Parathyroid adenoma (tissue), 2 donors: ENCODE measurements around the gene DDX10.

Source experiments
- H2AFZ ChIP-seq: fragments of 300-600 bp; sonication (generic); one replicate; pipeline ENCODE4 v1.7.0; 2017; ENCODE audit warnings: antibody characterized with exemption, mild to moderate bottlenecking
- H3K27ac ChIP-seq: fragments of 300-600 bp; sonication (generic); one replicate; pipeline ENCODE4 v1.7.0; 2017
- H3K27me3 ChIP-seq: fragments of 300-600 bp; sonication (generic); one replicate; pipeline ENCODE4 v1.7.0; 2017; ENCODE audit warnings: low read length; ENCODE audit not compliant: control insufficient read depth, insufficient read depth
- H3K36me3 ChIP-seq: fragments of 300-600 bp; sonication (generic); one replicate; pipeline ENCODE4 v1.7.0; 2017; ENCODE audit warnings: low read length; ENCODE audit not compliant: control insufficient read depth, insufficient read depth
- H3K4me1 ChIP-seq: fragments of 300-600 bp; sonication (generic); one replicate; pipeline ENCODE4 v1.7.0; 2017; ENCODE audit warnings: control low read depth
- H3K4me2 ChIP-seq: fragments of 300-600 bp; sonication (generic); one replicate; pipeline ENCODE4 v1.7.0; 2017; ENCODE audit warnings: low read length
- H3K4me3 ChIP-seq: fragments of 300-600 bp; sonication (generic); one replicate; pipeline ENCODE4 v1.7.0; 2017; ENCODE audit warnings: low read depth, low read length
- H3K79me2 ChIP-seq: fragments of 300-600 bp; sonication (generic); one replicate; pipeline ENCODE4 v1.7.0; 2017; ENCODE audit warnings: control low read depth
- H3K9ac ChIP-seq: fragments of 300-600 bp; sonication (generic); one replicate; pipeline ENCODE4 v1.7.0; 2017; ENCODE audit warnings: mild to moderate bottlenecking
- H3K9me3 ChIP-seq: fragments of 300-600 bp; sonication (generic); one replicate; pipeline ENCODE4 v1.7.0; 2017; ENCODE audit warnings: low read length; ENCODE audit not compliant: control insufficient read depth
- CTCF ChIP-seq: fragments of 300-600 bp; sonication (generic); IDR thresholded peaks from one replicate; pipeline ENCODE4 v1.7.0; 2017; ENCODE audit warnings: antibody characterized with exemption, mild to moderate bottlenecking
- donor health status: primary hyperparathyroidism.

Gene DDX10

DNA sequence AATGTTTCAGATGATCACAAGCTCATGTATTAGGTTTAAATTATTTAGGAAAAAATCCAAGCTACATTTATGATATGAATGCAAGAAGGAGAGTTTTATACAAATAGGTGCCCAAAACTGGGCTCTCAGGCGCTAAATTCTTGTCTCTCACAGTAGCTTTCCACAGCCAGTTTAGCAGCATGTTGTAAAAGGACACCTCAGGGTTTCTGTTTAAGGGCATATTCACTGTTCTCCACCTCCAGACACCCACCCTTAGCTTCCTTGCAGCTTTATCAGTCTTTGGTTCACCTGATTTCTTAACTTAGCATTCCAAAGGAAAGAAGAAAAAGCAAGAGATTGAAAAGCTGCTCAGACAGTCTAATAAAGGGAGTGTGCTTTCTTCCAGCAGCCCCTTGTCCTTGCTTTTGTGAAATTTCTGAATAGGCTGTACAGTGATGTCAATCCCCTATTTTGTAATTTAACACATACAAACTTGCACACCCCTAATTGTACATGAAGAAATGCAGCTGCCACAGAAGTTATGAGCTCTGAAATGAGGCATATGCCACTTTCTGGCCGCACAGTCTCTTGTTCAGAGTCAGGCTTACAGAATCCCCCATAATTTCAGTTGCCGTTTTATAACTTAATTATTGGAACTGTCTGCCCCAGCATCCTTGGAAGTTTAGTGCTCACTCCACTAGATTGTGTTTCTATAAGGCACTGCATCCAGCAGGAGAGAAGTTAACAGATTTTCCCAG, 262.1 kb downstream of the DDX10 start:
- Histone ChIP-seq H3K4me1 (no peaks in the 10 kb centered on the region), H3K4me2 (no peak overlapping the region), H3K79me2 (no peaks in the 10 kb centered on the region), H3K4me3 (no peak overlapping the region), H3K27me3 (no peaks in the 10 kb centered on the region), H3K9ac (no peak overlapping the region), H3K36me3 (no peaks in the 10 kb centered on the region), H3K9me3 (no peaks in the 10 kb centered on the region), H2AFZ (no peak overlapping the region), H3K27ac (no peak overlapping the region)
- TF ChIP-seq CTCF = no peak

DNA sequence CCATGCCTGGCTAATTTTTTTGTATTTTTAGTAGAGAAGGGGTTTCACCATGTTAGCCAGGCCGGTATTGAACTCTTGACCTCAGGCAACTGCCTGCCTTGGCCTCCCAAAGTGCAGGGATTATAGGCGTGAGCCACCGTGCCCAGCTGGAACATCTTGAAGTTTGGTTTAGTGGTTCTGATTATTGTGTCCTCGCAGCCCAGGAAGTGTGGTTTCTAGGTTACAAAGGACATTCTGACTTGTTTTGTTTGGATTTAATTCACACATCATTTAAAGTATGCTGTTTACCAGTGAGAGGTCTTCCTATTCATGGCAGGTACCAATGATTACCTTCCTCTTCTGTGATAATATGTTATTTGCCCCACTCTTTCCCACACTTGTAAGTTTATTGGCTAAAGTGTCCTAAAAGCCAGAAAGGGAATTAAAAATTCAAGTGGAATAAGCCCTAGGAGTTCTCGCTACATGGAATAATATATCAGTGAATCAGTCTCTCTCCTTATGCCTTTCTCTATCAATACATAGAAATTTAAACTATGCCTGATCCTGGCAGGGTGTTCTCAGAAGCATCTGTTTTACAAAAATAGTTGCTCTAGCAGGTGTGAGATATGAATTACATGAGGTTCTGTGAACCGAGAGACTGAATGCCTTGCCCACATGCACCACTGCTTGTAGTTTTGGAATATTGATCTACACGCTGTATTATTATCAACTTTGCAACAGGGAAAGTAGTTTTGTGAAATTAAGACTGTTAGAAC, 263.1 kb downstream of the DDX10 start:
- no peaks in the 10 kb centered on the region for H3K36me3 ChIP-seq
- H3K4me3 ChIP-seq = no peak overlapping the region
- H3K4me1 ChIP-seq = no peaks in the 10 kb centered on the region
- no peak overlapping the region for H3K27ac ChIP-seq
- no peaks in the 10 kb centered on the region for H3K9me3 ChIP-seq
- no peak for TF ChIP-seq CTCF
- H3K27me3 ChIP-seq = no peaks in the 10 kb centered on the region
- no peaks in the 10 kb centered on the region for H3K79me2 ChIP-seq
- H2AFZ ChIP-seq = no peak overlapping the region
- H3K4me2 ChIP-seq = no peak overlapping the region
- H3K9ac ChIP-seq = no peak overlapping the region

DNA sequence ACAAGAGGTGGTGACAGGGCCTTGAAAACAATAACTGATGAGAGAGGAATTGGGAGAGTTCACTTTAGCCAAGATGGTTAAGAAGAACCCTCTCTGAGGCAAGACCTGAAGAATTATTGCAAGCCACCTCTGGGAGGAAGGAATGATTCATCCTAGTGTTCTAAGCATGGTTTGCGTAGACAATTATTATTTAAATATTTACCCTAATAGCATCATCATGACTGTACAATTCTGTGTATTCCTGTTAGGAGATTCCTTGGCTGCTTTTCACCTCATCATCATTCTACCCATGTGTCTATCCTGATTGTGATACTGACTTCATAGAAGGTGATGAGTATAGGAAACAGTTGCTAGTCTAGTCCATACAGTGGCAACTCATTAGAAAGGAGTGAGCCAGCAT, 264.4 kb downstream of the DDX10 start:
- TF ChIP-seq CTCF = no peak
- H3K27ac ChIP-seq = no peak overlapping the region

DNA sequence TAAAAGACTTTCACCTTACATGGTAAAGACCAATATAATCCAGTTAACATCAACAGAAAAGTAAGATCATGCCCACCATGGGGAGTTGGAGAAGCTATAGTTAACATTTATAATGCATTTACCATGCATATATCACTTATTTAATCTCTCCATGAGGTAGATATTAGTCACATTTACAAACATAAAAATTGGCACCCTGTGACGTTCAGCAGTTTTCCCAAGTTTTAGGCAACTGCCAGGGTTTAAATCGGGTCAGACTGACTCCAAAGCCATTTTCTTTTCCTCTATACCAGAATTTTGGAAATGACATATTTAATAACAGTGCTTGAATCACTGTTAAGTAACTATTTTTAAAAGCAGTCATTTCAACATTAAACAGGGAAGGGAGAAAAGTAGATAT, 266.3 kb downstream of the DDX10 start:
- H3K27me3 ChIP-seq = no peaks in the 10 kb centered on the region
- no peak for TF ChIP-seq CTCF
- no peak overlapping the region for H3K4me3 ChIP-seq
- H3K9me3 ChIP-seq = no peaks in the 10 kb centered on the region
- no peaks in the 10 kb centered on the region for H3K4me1 ChIP-seq
- no peak overlapping the region for H3K27ac ChIP-seq
- H3K79me2 ChIP-seq = no peaks in the 10 kb centered on the region
- H2AFZ ChIP-seq = no peak overlapping the region
- H3K36me3 ChIP-seq = no peaks in the 10 kb centered on the region
- no peak overlapping the region for H3K4me2 ChIP-seq
- H3K9ac ChIP-seq = no peak overlapping the region

More for the DNA sequence above, 264.4 kb downstream of the DDX10 start:
- Histone ChIP-seq H3K27me3 (no peaks in the 10 kb centered on the region), H3K9ac (no peak overlapping the region), H3K4me1 (no peaks in the 10 kb centered on the region), H2AFZ (no peak overlapping the region), H3K36me3 (no peaks in the 10 kb centered on the region), H3K4me3 (no peak overlapping the region), H3K79me2 (no peaks in the 10 kb centered on the region), H3K4me2 (no peak overlapping the region), H3K9me3 (no peaks in the 10 kb centered on the region)
